Activated T-cell treated with anti-CD3 and anti-CD28 coated beads, Interleukin-2, amount 50 U/mL, for 72 hours (primary cell): ENCODE results near the gene CR1. TPM values are rescaled to one million over a fixed set of nuclear protein-coding genes. Genes with fewer than 3 reads are reported as not detected.

ENCODE experiments used
- ATAC-seq, 2 donors: fragments of 150-1000 bp; cut with Tn5 transposase; replicated peaks in 1 of 2; 2 replicates each; pipeline ENCODE4 v1.10.0; 2021; ENCODE audit warnings: moderate library complexity in 2 of 2, mild to moderate bottlenecking in 1 of 2
- DNase-seq, 2 donors: peaks; one replicate each; pipeline ENCODE4 v3.0.0; 2021 to 2022; ENCODE audit warnings: mixed read lengths in 1 of 2
- H3K27ac Mint-ChIP-seq: one replicate; pipeline ENCODE4 v1.8.0; 2022; ENCODE audit warnings: mild to moderate bottlenecking, moderate library complexity, mixed read lengths
- H3K27me3 Mint-ChIP-seq: one replicate; pipeline ENCODE4 v1.8.0; 2022; ENCODE audit warnings: low read depth, mixed read lengths
- H3K36me3 Mint-ChIP-seq, 2 donors: one replicate each; pipeline ENCODE4 v1.8.0; 2022; ENCODE audit warnings: mixed read lengths in 2 of 2, mild to moderate bottlenecking in 1 of 2; ENCODE audit not compliant: insufficient read depth in 2 of 2
- H3K4me1 Mint-ChIP-seq: one replicate; pipeline ENCODE4 v1.8.0; 2022; ENCODE audit warnings: low read depth, mixed read lengths
- H3K4me3 Mint-ChIP-seq, 2 donors: one replicate each; pipeline ENCODE4 v1.8.0; 2022; ENCODE audit warnings: mild to moderate bottlenecking in 2 of 2, mixed read lengths in 2 of 2, moderate library complexity in 2 of 2
- H3K9me3 Mint-ChIP-seq, 2 donors: one replicate each; pipeline ENCODE4 v1.8.0; 2022; ENCODE audit warnings: mixed read lengths in 2 of 2
- total RNA-seq, 2 donors: library from RNA; stranded (reverse); gene quantifications; one replicate each; pipeline ENCODE4 v1.2.3, GENCODE V29; 2022

CR1 gene
- total RNA-seq, 2 donors from 2014 or later, result 0.09 to 0.22 TPM

DNA sequence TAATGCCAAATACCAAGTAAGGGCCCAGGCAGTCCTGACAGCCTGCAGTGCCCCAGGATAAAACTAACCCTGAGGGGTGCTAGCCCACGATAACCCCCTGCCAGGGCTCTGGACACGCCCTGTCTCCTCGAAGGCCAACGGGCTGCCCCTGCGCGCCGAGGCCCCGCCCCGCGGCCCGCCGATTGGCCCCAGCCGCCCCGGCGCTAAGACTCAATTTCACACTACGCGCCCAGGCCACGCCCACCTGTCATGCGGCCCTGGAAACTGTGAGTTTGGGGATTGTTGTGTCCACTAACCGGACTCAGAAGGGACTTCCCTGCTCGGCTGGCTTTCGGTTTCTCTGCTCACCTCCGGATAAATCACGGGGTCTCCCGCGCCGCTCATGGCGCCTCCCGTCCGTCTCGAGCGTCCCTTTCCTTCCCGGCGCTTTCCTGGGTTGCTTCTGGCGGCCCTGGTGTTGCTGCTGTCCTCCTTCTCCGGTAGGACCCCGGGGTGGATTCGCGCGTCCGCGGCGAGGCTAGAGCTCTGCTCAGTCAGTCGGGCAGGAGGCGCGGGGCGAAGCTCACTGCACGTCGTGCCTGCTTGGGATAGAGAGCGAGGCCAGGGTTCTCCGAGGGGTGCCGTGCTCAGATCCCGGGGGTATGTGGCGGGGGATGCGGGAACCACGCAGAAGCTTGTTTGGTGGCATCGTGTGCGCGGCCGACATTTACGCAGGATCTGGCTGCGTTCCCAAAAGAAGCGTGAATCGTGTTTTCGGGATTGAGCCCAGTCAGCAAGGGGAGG, 149.1 kb downstream of the CR1 start, which contains the start of gene CR1L:
Gene CR1L, plus strand, starts transcription at position 282 of the 783 bp plus-strand sequence. Its CDS starts 101 bp downstream, at position 383.
- no peak within 1 kb of the TSS for H3K27ac Mint-ChIP-seq
- H3K4me3 Mint-ChIP-seq, result peak within 1 kb of the TSS; percentile 83 to 91
- peaks cover 12% of the 10 kb centered on the region for H3K4me1 Mint-ChIP-seq
- peak; percentile 87 to 90 for DNase-seq
- ATAC-seq, result peak; percentile 99
- no peaks in the 10 kb centered on the region for H3K36me3 Mint-ChIP-seq
- peaks cover 24% of the 10 kb centered on the region for H3K27me3 Mint-ChIP-seq
- H3K9me3 Mint-ChIP-seq, result no peaks in the 10 kb centered on the region

DNA sequence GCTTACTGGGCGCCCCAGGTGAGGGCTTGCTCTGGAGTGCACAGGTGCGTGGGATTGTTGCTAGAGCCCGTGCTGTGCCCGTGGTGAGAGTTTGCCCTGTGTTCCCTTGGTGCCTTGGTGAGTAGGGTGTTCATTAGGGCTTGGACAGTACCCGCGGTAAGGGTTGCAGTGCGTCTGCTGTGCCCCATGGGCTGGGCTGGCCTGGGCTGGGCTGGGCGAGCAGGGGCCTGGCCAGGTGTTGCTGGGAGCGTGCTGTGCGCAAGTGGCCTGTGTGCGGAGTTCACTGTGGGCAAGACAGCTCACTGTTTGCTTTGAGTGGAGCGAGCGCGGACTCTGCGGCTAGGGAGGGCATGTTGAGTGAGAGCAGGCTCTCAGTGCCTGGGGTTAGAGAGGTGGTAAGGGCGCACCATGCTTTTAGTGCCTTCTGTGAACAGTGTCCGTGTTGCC, 149.7 kb downstream of the CR1 start:
- H3K4me3 Mint-ChIP-seq, result peak overlapping the region; percentile 83 to 91
- DNase-seq (no peak), ATAC-seq (no peak)
- peaks cover 12% of the 10 kb centered on the region for H3K4me1 Mint-ChIP-seq
- no peaks in the 10 kb centered on the region for H3K36me3 Mint-ChIP-seq
- no peak overlapping the region for H3K27ac Mint-ChIP-seq
- H3K27me3 Mint-ChIP-seq, result peaks cover 24% of the 10 kb centered on the region
- no peaks in the 10 kb centered on the region for H3K9me3 Mint-ChIP-seq

DNA sequence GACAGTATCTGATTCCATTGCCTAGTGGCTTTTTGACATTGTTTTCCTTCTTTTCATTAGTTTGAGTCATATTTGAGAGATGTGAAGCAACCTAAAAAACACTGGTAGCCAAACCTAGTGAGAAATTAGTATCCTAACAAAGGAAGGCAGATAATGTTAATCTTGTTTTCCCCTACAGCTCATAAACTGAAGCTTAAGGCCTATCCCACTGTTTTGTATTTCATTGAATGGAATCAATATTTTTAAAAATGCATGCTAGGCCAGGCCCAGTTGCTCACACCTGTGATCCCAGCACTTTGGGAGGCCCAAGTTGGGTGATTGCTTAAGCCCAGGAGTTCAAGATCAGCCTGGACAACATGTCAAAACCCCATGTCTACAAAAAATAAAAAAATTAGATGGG, 150.2 kb downstream of the CR1 start:
- no peak for DNase-seq
- no peak for ATAC-seq
- Mint-ChIP-seq H3K4me1 (peaks cover 12% of the 10 kb centered on the region), H3K9me3 (no peaks in the 10 kb centered on the region), H3K27ac (no peak overlapping the region), H3K4me3 (peak overlapping the region; percentile 16 to 30), H3K36me3 (no peaks in the 10 kb centered on the region), H3K27me3 (peaks cover 24% of the 10 kb centered on the region)

DNA sequence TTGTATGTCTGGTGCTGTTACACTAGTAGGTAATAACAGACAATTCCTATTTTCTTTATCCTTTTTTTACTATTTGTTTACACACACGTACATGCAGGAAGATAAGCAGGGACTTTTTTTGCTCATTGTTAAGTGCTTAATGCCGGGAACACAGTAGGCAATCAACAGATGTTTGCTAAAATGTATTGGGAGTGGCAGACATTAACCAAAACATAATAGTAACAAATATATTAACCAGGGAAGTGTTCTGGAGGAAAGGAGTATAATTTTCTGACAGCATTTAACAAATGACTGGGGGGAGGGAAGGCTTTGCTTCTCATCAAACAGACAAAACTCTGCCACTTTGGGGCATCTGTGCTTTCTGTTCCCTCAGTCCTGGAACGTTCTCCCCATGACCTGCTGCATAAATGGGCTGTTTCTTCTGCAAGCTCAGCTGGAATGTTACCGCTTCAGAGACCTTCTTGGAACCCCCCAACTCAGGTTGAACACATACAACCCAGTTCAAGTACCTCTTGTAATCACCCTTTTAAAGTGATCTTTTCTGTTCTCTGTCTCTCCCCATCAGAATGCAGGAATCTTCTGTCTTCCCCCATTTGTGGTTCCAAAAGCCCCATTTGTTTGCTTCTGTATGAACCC, 151.1 kb downstream of the CR1 start:
- Mint-ChIP-seq H3K36me3 (no peaks in the 10 kb centered on the region), H3K4me3 (no peak overlapping the region), H3K27me3 (peaks cover 22% of the 10 kb centered on the region), H3K9me3 (no peaks in the 10 kb centered on the region), H3K27ac (no peak overlapping the region), H3K4me1 (peaks cover 12% of the 10 kb centered on the region)
- no peak for DNase-seq
- no peak for ATAC-seq

- Mint-ChIP-seq H3K4me3 (no peak overlapping the region), H3K27me3 (peaks cover 16% of the 10 kb centered on the region), H3K27ac (no peak overlapping the region), H3K9me3 (no peaks in the 10 kb centered on the region), H3K4me1 (peaks cover 12% of the 10 kb centered on the region), H3K36me3 (no peaks in the 10 kb centered on the region)
- ATAC-seq (no peak), DNase-seq (no peak)
These were observed 151.8 kb downstream of the CR1 start for GRCh38 chr1:207647671-207648333.

DNA sequence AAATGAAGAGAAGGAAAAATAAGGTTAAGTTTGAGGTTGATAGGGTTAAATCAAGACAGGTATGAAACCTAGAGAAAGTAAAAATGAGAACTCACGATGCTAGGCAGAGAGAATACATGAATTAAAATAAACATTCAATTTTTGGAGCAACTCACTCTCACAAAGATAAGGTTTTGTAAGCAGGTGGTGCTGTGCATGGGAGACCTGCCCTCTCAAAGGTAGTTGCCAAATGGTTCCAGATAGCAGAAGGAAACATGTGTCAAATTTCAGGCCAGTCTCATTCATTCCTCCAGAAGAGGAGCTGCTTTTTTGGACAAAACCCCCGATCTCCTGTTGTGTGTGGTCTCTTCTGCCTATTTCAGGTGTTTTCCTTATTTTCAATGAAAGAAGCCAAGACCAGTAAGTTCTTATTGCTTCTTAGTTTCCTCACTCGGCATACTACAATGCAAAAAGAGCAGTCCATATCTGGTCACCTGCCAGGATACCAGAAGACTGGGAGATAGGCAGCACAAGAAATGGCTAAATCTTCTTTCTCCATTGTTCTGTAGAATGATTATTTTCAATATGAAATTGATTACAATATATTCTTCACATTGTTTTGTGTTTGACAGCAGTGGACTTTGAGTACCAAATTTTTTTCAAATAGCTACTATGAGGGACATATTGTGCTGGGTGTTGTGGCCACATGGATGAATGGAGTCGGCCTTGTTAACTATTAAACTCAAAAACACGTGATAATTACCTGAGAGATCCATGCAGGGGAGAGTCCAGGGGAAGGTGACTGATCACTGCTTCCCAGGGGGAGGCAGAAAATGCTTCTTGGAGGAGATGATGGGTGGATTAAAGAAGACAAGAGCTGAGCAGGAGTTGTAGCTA, 152.6 kb downstream of the CR1 start:
- Mint-ChIP-seq H3K9me3 (no peaks in the 10 kb centered on the region), H3K36me3 (no peaks in the 10 kb centered on the region), H3K27ac (no peak overlapping the region), H3K4me3 (no peak overlapping the region), H3K27me3 (peaks cover 11% of the 10 kb centered on the region), H3K4me1 (peaks cover 12% of the 10 kb centered on the region)
- DNase-seq (no peak), ATAC-seq (no peak)

- H3K36me3 Mint-ChIP-seq, result no peaks in the 10 kb centered on the region
- no peak overlapping the region for H3K4me3 Mint-ChIP-seq
- H3K9me3 Mint-ChIP-seq, result no peaks in the 10 kb centered on the region
- H3K4me1 Mint-ChIP-seq, result peaks cover 9% of the 10 kb centered on the region
- no peak overlapping the region for H3K27ac Mint-ChIP-seq
- no peak for ATAC-seq
- H3K27me3 Mint-ChIP-seq, result peaks cover 4% of the 10 kb centered on the region
- DNase-seq, result no peak
These were observed 153.3 kb downstream of the CR1 start for GRCh38 chr1:207649210-207649753.

DNA sequence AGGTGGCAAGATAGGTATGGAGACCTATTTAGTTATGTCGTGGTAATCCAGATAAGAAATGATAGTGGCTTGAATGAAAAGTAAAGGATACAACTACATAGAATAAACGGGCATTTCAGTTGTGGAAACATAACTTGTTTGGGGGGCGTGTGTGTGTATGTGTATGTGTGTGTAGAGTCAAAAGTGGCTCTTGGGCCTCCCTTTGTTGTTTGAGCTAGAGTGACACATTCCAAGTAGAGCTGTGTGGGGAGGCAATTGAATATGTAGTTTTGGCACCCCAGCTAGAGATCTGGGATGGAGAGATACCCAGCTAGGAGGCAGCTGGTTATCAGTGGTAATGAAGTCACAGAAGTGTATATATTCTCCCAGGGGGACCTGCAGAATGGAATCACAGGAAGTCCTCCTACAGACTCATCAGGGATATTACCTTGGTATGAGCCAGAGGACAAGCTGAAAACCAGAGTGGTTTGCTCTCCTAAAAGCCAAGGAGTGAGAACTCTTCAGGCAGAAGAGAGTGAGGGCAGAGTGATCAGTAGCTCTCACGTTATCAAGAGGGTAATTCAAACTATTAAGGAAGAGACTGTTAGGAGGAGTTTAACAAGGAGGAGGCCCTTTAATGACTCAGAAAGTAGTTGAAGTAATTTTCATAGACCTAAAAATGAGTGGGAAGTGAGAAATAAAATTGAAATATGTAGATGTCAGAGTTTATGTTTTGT, 154.1 kb downstream of the CR1 start:
- no peaks in the 10 kb centered on the region for H3K36me3 Mint-ChIP-seq
- H3K9me3 Mint-ChIP-seq, result no peaks in the 10 kb centered on the region
- H3K4me1 Mint-ChIP-seq, result peaks cover 4% of the 10 kb centered on the region
- H3K27ac Mint-ChIP-seq, result no peak overlapping the region
- DNase-seq (no peak), ATAC-seq (no peak)
- H3K4me3 Mint-ChIP-seq, result no peak overlapping the region
- no peaks in the 10 kb centered on the region for H3K27me3 Mint-ChIP-seq

- Mint-ChIP-seq H3K9me3 (no peaks in the 10 kb centered on the region), H3K27ac (no peak overlapping the region), H3K4me1 (no peaks in the 10 kb centered on the region)
These were observed 155.6 kb downstream of the CR1 start for GRCh38 chr1:207651583-207651982.

GRCh38 chr1:207654320-207654719, 158.4 kb downstream of the CR1 start:
- Mint-ChIP-seq H3K36me3 (no peaks in the 10 kb centered on the region), H3K9me3 (no peaks in the 10 kb centered on the region), H3K27me3 (peaks cover 10% of the 10 kb centered on the region), H3K4me1 (no peaks in the 10 kb centered on the region), H3K27ac (no peak overlapping the region), H3K4me3 (no peak overlapping the region)
- no peak for DNase-seq
- ATAC-seq, result no peak

More at GRCh38 chr1:207651583-207651982, 155.6 kb downstream of the CR1 start:
- H3K36me3 Mint-ChIP-seq, result no peaks in the 10 kb centered on the region
- DNase-seq (no peak), ATAC-seq (no peak)
- H3K27me3 Mint-ChIP-seq, result no peaks in the 10 kb centered on the region
- no peak overlapping the region for H3K4me3 Mint-ChIP-seq

- Mint-ChIP-seq H3K4me3 (no peak overlapping the region), H3K27ac (no peak overlapping the region), H3K36me3 (no peaks in the 10 kb centered on the region), H3K4me1 (no peaks in the 10 kb centered on the region), H3K27me3 (peaks cover 14% of the 10 kb centered on the region), H3K9me3 (peaks cover 0 to 1% of the 10 kb centered on the region in 2 donors)
- no peak for DNase-seq
- no peak for ATAC-seq
These were observed 162.5 kb downstream of the CR1 start for GRCh38 chr1:207658408-207658807.
